ENCODE results near the gene DCUN1D3.

Gene DCUN1D3

GRCh38 chr16:20900299-20901067, at the start of gene DCUN1D3, which contains the start of gene LYRM1:
TSS of gene DCUN1D3 (minus strand) at chr16:20900358. CDS start at chr16:20862538, 37,820 bp downstream.
TSS of gene LYRM1 (plus strand) at chr16:20900771. CDS start at chr16:20915556, 14,785 bp downstream.
- peak; percentile 66; the same call in 1 of the 2 replicates for TF ChIP-seq GLIS3 (CRISPR knock-in tag; IDR thresholded peaks at IDR 0.05)
- no peak for TF ChIP-seq TOX (CRISPR knock-in tag; IDR thresholded peaks at IDR 0.05; ENCODE audit: borderline replicate concordance)
- peak; percentile 25; the same call in 1 of the 2 replicates for TF ChIP-seq ZNF70 (CRISPR knock-in tag; IDR thresholded peaks at IDR 0.05)
- TF ChIP-seq ZNF8 (CRISPR knock-in tag; IDR thresholded peaks at IDR 0.05): 0 out of 2 replicates have a peak, but pooled peaks have one; percentile 45
- TF ChIP-seq POU6F1 (CRISPR knock-in tag; IDR thresholded peaks at IDR 0.05; ENCODE audit: borderline replicate concordance, low read depth): no peak
- peak; percentile 55; the same call in 1 of the 2 replicates for TF ChIP-seq CSDC2 (CRISPR knock-in tag; IDR thresholded peaks at IDR 0.05)
- peak; percentile 12; the same call in 1 of the 2 replicates for TF ChIP-seq CSRNP3 (CRISPR knock-in tag; IDR thresholded peaks at IDR 0.05)
- no peak for TF ChIP-seq ZFP30 (CRISPR knock-in tag; IDR thresholded peaks at IDR 0.05)
- TF ChIP-seq PATZ1 (CRISPR knock-in tag; IDR thresholded peaks at IDR 0.05; ENCODE audit: borderline replicate concordance): peak; percentile 18; the same call in 1 of the 2 replicates
- no peak for TF ChIP-seq PPARA (CRISPR knock-in tag; IDR thresholded peaks at IDR 0.05; ENCODE audit: borderline replicate concordance)
- TF ChIP-seq ZFP3 (CRISPR knock-in tag; IDR thresholded peaks at IDR 0.05): no peak
- TF ChIP-seq ZNF565 (CRISPR knock-in tag; conservative IDR thresholded peaks at IDR 0.05; ENCODE audit: low read depth): 0 out of 2 replicates have a peak, but pooled peaks have one; percentile 80
- no peak for TF ChIP-seq ISL1 (CRISPR knock-in tag; IDR thresholded peaks at IDR 0.05)
- TF ChIP-seq OSR1 (CRISPR knock-in tag; IDR thresholded peaks at IDR 0.05): no peak
- no peak for TF ChIP-seq TSHZ2 (CRISPR knock-in tag; IDR thresholded peaks at IDR 0.05)
- no peak for TF ChIP-seq RARB (CRISPR knock-in tag; IDR thresholded peaks at IDR 0.05)
- no peak for TF ChIP-seq CREB5 (CRISPR knock-in tag; IDR thresholded peaks at IDR 0.05; ENCODE audit: low read depth)
- no peak for TF ChIP-seq ARNTL (CRISPR knock-in tag; IDR thresholded peaks at IDR 0.05; ENCODE audit: borderline replicate concordance, low read depth)
- no peak for TF ChIP-seq ZC3H10 (CRISPR knock-in tag; IDR thresholded peaks at IDR 0.05)
- TF ChIP-seq ESRRG (CRISPR knock-in tag; IDR thresholded peaks at IDR 0.05): no peak
- TF ChIP-seq BACH2 (CRISPR knock-in tag; IDR thresholded peaks at IDR 0.05; ENCODE audit: borderline replicate concordance): no peak
- no peak; the same call in 1 of the 2 replicates for TF ChIP-seq SNAI2 (CRISPR knock-in tag; IDR thresholded peaks at IDR 0.05)
- no peak for TF ChIP-seq TCF4 (CRISPR knock-in tag; IDR thresholded peaks at IDR 0.05; ENCODE audit: borderline replicate concordance)
- ATAC-seq: peak; percentile 94

GRCh38 chr16:20949660-20950059, 49.5 kb upstream of the DCUN1D3 start:
- no peak for ATAC-seq
- TF ChIP-seq CSDC2 (CRISPR knock-in tag; IDR thresholded peaks at IDR 0.05): no peak
- TF ChIP-seq PATZ1 (CRISPR knock-in tag; IDR thresholded peaks at IDR 0.05; ENCODE audit: borderline replicate concordance): no peak
- TF ChIP-seq ZNF565 (CRISPR knock-in tag; conservative IDR thresholded peaks at IDR 0.05; ENCODE audit: low read depth): no peak
- no peak for TF ChIP-seq GLIS3 (CRISPR knock-in tag; IDR thresholded peaks at IDR 0.05)
- TF ChIP-seq RARB (CRISPR knock-in tag; IDR thresholded peaks at IDR 0.05): no peak
- TF ChIP-seq ARNTL (CRISPR knock-in tag; IDR thresholded peaks at IDR 0.05; ENCODE audit: borderline replicate concordance, low read depth): no peak
- no peak for TF ChIP-seq POU6F1 (CRISPR knock-in tag; IDR thresholded peaks at IDR 0.05; ENCODE audit: borderline replicate concordance, low read depth)
- TF ChIP-seq CREB5 (CRISPR knock-in tag; IDR thresholded peaks at IDR 0.05; ENCODE audit: low read depth): no peak
- TF ChIP-seq ZC3H10 (CRISPR knock-in tag; IDR thresholded peaks at IDR 0.05): no peak
- no peak for TF ChIP-seq OSR1 (CRISPR knock-in tag; IDR thresholded peaks at IDR 0.05)
- TF ChIP-seq SNAI2 (CRISPR knock-in tag; IDR thresholded peaks at IDR 0.05): no peak
- no peak for TF ChIP-seq ISL1 (CRISPR knock-in tag; IDR thresholded peaks at IDR 0.05)
- TF ChIP-seq ZFP3 (CRISPR knock-in tag; IDR thresholded peaks at IDR 0.05): no peak
- TF ChIP-seq ZFP30 (CRISPR knock-in tag; IDR thresholded peaks at IDR 0.05): no peak

All from SK-N-SH treated with all-trans-retinoic acid at 6 μM for 48 hours (cell line).